H1 (cell line): Measurements from ENCODE around the gene CCDC141. TPM values are rescaled to one million over a fixed set of nuclear protein-coding genes. Genes with fewer than 3 reads are reported as not detected.

Experiments used
- CHD7 ChIP-seq: fragments of 300-600 bp; sonication (generic); IDR thresholded peaks from 2 replicates; pipeline ENCODE4 v1.7.1; 2012; ENCODE audit warnings: low read length, moderate library complexity, mild to moderate bottlenecking, inconsistent platforms; ENCODE audit not compliant: insufficient replicate concordance
- polyA plus RNA-seq, 7 experiments: library from polyadenylated mRNA; depleted of rRNA in 3 of 7; stranded (reverse) in 5 of 7; unstranded in 2 of 7; fragments of >200 nt in 5 of 7; fragments of 200-250 nt in 2 of 7; gene quantifications; 1 replicate in 5 of 7; 2 replicates in 1 of 7; 4 replicates in 1 of 7; pipeline versions ENCODE4 v1.2.1 to v1.2.3, GENCODE V29; 2011 to 2013; ENCODE audit warnings: missing spikeins in 2 of 7, mixed read lengths in 2 of 7
- total RNA-seq: library from RNA; stranded (reverse); fragmentation: NEBNext Ultra II Directional; extraction: Animal tissue kit (Norgen Biotek cat#: 25700); gene quantifications from 2 replicates; pipeline ENCODE4 v1.2.1, GENCODE V29; 2021

Gene CCDC141
- total and polyA plus RNA-seq, 2 of the 8 experiments (the other 6 are each of a cell fraction or from before 2014, with no cell fraction given): 0.56 to 21.6 TPM

- TF ChIP-seq CHD7: no peak
- TF ChIP-seq, all 59 proteins: peak for 0
These were observed 32.8 kb upstream of the CCDC141 start (continued) for GRCh38 chr2:179082697-179083096.
